GM19467 (cell line): ENCODE results near the gene SCAMP4.

Source experiments
- ATAC-seq: cut with Tn5 transposase; IDR thresholded peaks from one replicate; pipeline ENCODE4 v1.9.1; 2021; ENCODE audit warnings: mild to moderate bottlenecking, moderate library complexity; ENCODE audit not compliant: unreplicated experiment

Gene SCAMP4

DNA sequence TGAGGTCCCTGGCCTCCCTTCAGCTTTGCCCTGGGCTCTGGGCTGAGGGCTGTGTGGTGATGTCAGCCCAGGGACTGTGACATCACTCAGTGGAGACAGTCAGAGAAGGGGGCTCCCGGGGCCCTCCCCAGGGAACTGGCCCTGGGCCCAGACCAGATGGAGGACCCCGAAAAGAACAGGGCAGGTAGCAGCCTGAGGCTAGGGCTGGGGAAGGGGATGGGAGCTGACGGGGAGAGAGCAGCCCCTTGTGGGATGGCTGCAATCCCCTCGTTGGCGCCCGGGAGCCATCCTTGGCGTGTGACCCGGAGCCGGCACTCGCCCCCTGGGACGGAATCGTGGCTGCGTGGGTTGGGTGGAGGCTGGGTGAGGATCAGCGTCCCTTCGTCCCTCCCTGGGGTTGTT lies 49.3 kb downstream of the SCAMP4 start:
- no peak for ATAC-seq

DNA sequence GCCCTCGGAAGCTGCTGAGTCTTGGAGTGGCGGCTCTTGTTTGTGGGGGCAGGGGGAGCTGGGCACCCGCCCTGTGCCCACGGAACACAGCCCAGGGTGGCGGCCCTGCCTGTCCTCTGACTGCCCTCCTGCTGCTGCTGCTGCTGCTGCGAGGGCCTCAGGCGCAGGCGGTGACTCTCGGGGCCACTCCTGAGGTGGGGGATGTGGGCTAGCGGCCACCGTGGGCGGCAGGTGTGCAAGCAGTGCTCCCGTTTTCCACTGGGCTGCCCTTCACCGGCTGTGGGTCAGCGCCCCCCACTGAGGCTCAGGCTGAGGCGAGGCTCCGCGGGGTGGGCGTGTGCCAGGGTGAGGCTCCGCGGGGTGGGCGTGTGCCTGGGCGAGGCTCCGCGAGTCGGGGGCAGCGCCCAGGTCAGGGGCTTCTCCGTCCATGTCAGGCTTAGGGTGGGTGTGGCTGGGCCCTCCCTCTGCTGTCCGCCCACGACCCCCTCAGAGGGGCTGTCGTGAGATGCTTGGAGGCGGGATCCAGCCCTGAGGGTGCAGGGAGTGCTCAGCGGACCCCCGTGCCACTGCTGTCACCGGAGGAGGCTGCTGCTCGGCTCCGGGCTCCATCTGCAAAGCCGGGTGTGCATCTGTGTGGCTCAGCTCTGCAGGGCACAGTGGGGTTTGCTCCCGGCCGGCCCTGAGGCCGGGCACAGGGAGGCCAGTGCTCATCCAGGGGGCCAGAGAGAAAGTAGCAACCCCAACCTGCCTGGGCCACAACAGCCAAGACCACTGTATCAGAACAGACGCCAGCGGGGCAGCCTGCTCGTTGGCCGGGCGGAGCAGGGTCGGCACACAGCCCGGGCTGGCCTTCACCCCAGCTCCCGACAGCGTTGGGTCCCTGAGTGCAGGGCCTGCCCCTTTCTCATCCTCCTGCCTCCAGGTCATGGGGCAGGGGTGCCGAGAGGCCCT lies 50.2 kb downstream of the SCAMP4 start:
- ATAC-seq: no peak

DNA sequence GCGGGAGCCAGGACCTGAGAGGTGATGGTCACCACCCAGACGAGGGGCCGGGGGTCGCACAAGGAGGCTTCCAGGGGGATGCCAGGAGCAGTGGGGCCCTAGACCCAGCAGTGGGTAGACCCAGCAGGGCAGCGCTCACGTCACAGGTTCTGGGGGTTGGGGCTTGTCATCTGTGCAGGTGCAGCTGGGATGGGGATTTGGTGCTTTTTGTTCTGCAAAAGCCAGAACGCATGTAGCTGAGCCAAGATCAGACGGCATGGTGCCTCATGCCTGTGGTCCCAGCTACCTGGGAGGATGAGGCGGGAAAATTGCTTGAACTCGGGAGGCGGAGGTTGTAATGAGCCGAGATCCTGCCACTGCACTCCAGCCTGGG lies 50.9 kb downstream of the SCAMP4 start:
- no peak for ATAC-seq

DNA sequence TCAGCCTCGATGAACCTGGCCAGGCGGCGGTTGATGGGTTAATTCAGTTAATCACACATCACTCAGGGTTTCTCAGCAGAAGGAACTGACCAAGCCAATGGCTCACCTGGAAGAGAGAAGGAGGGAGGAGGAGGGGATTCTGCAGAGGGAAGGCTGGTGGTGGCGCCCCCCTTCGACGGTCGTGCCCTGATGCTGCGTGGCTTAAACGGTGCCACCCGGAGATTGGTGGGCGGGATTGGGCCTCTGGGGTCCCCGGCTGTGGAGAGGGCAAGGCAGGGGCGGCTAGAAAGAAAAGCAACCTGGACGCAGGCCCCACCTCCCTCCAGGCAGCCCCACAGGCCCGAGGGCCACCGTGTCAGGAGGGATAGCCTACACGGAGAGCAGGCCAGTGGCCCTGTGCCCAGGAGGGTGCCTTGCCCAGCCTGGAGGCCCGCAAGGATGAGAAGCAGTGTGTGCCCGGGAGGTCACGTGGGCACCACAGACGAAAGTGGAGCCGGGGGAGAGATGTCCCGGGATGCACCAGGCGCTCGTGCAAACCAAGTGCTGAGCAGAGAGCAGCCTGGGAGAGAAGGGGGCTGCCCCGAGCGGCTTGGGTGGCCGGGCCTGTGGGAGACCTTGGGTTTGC lies 51.8 kb downstream of the SCAMP4 start:
- ATAC-seq: no peak

DNA sequence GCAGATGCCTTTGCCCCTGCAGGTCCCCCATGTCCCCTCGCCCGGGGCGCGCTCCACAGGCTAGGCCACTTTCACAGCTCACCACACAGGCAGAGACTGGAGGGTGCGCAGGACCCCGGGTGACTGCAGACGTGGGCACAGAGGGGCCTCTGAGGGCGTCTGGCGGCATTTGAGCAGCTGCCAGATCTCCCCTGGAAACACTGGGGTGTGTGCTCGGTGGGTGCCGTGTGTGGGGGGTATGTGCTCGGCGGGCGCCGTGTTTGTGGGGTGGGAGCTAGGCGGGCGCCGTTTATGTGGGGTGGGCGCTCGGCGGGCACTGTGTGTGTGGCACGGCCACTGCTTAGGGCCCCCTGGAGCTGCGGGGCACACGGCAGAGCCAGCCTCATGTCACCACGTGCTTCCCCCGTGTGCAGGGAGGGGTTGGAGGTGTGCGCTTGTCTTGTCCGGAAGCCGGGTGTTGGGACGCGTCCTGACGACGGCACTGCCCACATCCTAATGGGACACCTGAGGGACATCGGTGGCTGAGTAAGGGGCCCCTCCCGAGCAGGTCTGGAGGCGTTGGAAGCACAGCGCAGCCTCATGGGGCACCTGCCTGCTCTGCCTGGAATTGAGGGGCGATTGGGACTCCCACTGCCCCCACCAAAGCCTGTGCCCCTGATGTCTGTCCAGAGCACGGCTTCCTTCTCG lies 52.5 kb downstream of the SCAMP4 start:
- no peak for ATAC-seq

DNA sequence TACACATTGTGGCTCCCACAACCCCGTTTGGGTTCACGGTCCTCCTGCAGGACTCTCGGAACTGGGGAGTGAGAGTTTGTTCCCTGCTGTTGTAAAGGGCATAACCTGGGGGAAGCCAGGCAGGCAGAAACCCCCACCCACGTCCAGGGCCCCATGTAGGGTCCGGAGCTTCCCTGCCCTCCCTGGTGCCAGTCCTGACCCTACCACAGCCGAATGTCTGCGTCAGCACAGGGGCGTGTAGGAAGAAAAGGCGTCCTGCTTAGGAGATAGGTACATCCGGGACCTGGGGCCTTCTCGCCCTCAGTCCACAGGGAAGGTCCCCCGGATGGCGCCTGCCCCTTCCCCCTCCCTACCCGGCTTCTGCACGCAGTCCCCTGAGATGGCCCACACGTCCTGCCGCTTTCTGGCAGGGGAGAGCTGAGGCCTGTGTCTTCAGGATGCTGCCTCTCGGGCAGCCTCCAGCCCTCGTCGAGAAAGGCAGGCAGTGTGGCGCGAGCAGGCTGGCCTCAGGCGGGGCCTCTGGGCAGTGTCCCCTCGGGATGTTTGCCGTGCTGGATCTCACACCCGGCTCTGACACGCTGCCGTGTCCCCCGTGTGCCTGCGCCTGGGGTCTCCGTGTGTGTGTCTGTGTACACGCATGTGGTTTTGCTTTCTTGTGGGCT lies 54.9 kb downstream of the SCAMP4 start:
- no peak for ATAC-seq

DNA sequence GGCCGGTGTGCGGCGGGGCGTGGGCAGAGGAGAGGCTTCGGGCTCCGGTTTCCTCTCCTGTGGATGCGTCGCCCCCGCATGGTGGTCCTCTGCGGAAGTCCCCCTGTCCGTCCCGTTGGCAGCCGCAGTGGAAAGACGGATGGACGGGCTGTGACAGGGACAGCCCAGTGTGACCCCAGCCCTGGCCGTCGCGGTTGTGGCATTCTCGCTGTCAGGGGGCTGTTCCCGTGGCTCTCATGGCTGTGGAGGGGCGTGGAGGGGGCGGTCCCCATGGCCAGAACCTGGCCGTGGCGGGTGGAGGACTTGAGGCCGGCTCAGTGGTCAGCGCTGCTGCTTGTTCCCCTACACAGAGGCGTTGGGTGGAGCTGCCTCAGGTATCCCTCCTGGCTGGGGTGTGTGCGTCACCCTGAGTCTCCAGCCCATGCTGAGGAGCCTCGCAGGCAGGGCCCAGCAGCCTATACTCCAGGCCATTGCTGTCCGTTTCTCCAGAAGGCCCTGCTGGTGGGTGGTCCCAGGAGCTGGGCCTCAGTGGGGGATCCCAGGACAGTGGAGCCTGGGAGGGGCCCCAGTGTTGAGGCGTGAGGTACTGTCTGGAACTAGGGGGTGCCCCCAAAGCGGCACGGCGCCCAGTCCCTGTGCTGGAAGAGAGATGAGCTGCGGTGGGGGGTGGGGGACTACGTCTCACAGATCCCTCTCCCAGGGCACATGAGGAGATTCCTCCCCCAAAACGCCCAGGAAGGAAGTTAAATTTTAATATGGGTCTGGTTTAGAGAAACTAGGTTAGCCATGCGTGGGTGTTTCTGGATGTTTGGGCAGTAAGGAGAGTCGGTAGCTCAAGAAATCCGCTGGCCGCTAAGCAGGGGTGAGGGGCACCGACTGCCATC lies 56.0 kb downstream of the SCAMP4 start:
- ATAC-seq: no peak

DNA sequence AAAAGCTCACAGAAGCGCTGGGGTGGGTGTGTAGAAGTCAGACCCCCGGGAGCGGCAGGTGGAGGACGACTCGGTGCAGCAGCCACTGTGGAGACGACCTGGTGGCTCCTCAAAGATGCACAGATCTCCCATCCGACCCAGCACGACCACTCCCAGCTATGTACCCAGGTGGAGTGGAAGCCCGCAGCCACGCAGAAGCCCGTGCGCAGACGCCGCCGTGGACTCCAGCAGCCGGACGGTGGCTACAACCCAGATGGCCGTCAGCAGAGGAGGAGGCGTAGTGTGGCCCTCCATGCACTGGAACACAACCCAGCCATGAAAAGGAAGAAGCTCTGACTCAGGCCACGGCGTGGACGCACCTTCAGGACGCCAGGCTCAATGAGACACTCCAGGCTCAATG lies 57.5 kb downstream of the SCAMP4 start:
- ATAC-seq: no peak

DNA sequence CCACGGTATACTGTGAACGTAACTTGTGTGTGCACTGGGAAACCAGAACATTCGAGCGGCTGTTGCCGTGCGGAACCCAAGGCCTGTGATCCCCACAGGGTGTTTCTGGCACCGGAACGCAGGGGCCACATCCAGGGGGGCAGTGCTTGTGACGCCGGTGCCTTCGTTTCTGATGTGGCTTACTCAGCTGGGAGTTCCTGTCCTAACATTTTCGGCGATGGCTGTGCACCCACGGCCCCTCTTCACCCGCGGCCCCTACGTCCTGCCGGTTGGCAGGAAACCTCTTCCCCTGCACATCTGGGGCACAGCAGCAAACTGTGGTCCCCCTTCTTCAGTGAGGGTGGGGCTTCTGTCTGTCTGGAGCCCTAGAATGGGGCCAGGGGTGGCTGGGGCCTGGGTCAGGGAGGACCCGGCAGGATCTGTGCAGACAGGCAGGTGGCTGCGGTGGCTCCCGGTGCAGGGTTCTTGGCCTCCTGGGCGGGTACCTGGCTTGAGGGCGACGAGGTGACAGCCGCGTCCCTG lies 61.9 kb downstream of the SCAMP4 start:
- no peak for ATAC-seq

DNA sequence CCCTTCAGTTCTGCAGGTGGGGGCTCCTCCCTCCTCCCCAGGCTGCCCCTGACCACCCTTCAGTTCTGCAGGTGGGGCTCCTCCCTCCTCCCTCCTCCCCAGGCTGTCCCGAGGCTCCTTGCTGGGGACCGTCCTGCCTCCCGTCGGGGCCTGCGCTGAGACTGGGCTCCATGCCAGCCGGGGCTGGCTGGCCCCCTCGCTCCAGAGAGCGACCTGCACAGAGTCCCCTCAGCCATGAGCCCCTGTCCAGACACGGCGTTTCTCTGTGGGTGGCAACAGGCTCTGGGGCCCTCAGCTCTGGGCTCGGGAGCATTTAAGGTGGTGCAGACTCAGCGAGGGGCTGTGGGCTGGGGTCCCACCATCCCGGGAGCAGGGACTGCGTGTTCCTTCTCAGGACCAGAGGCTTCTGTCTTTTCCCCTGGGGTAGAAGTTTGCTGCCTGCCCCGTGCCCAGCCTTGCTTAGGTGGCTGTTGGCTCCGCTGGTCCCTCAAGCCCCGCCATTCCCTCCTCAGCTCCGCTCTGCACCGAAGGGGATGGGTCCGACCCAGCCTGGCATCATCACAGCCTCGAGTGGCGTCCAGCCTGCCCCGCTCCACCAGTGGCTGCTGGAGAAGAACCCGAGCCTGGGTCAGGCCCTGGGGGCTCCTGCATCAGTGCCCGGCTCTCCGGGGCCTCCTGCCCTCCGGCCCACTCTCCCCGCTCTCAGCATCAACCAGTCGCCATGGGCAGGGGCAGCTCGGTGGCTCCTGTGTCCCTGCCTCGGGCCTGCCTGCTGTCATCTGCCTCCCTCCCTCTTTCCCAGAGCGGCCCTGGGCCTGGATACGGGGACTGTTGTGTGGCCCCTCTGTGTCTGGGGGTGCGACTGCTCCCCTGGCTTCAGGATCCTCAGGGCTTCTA lies 63.3 kb downstream of the SCAMP4 start:
- no peak for ATAC-seq

DNA sequence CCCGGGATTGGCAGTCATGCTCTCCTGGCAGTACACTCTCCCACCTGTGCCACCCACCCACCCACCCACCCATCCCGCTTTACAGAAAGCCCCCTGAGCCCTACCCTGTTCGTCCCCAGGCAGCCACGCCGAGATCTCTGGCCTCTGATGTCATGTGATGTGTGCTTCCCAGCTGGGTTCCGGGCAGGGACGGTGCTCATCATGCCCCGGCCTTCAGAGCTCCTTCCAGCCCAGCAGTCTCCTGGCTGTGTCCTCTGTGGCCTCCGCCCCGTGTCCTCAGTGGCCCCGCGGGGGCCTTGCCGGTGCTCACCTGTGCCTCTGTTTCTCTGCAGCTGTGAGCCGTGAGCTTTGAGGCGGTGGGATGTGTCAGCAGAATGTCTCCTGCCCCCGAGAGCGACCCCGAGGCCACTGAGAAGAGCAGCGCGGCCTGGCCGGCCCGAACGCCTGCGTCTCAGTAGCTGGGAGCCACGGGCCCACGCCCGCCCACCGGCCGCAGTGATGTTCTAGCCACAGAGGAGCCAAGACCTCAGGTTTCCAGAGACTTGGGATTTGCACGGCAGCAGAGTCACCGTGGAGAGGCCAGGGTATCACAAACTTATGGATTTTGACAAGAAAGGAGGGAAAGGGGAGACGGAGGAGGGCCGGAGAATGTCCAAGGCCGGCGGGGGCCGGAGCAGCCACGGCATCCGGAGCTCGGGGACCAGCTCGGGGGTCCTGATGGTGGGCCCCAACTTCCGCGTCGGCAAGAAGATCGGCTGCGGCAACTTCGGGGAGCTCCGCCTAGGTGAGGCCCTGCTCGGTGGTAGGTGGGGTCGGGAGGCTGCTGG lies 64.2 kb downstream of the SCAMP4 start:
- no peak for ATAC-seq

DNA sequence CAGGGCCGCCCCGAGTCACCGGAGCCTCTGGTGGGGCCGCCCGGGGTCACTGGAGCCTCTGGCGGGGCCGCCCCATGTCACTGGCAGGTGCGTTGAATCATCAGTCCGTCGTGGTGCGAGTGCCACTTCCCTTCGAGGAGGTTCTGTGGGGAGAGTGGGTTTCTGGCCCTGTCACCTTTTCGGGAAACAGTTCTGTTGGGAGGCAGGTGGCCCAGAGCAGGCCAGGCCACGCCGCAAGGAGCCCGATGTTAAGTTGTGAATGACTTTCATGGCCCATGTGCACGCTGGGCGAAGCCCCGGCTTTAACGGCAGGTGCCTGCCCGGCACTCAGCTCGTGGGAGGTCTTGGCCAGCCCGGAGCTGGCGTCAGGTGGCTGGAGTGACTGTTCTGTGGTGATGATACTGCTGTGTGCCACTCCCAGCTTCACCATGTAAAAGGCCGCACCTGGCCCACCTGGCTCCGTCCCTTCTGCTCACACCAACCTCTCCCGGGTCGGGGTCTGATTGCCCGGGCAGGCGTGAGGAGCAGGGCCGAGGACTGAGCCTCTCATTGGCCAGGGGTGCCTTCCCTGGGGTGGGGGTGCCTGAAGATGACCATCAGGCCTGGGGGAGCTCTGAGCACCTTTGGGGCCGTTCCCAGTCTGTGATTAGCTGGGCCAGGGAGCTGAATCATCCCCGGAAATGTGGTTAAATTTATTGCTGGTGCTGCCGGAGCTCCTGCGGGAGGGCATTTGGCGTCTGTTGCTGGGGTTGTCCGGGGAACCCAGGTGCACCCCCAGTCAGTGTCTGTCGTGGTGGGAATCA lies 65.0 kb downstream of the SCAMP4 start:
- ATAC-seq: no peak

DNA sequence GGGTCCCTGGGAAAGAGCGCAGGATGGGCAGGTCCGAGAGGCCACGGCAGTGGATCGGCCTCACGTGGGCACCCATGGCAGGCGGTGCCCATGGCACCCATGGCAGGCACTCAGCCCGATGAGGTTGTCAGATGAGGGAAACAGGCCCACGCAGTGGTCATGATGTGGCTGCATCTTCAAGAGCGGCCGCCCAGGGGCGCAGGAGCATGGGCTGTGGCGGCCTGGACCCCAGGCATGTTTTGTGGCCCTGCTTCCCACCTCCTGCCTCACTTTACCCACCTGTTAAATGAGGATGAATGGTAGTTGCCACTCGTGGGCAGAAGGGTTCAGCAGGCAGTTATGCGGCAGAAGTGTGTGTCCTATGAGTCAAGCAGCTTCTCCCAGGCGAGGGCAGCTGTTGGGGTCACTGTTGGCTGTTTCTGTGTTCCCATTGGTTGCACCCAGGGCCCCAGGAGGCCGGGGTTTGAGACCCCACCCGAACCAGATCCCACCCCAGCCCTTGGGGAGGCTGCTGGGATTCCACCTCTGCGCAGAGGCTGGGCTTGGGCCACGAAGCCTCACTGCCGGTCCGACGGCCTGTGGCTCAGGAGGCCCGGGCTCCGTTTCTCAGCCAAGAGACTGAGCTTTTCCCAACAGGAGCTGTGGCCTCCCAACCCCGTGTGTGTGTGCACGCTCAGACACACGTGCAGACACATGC lies 65.8 kb downstream of the SCAMP4 start:
- ATAC-seq: no peak

DNA sequence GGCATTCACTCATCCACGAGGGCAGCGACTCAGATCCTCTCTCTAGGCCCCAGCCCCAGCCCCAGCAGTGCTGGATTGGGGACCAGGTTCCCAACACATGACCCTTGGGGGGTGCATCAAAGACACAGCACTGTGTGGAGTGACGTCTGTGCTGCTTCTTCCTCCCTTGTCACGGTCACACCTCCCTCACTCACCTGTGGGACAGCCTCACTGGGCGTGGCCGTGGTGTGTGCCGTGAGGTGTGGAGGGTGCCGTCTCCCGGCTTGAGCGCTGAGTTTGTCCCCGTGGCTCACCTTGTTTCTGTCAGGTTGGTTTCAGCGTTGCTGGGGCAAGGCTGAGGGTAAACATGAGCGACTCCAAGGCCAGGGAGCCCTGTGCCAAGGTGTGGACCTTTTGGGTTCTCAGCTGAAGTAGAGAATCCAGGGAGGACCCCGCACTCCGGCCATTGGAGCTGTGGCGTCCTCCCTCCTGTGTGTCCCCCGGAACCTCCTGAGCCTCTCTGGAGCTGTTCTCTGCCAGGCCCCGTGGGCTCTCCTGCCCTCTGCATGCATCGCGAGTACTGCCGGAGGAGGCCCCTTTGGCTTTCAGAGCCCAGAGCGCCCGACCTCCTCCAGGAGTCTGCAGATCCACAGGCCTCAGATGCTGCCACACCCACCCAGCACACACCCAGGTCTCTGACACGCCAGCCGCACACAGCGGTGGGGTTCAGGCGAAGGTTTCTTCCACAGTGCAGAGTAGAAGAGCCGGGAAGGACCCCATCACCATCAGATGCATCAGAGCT lies 69.4 kb downstream of the SCAMP4 start:
- no peak for ATAC-seq

DNA sequence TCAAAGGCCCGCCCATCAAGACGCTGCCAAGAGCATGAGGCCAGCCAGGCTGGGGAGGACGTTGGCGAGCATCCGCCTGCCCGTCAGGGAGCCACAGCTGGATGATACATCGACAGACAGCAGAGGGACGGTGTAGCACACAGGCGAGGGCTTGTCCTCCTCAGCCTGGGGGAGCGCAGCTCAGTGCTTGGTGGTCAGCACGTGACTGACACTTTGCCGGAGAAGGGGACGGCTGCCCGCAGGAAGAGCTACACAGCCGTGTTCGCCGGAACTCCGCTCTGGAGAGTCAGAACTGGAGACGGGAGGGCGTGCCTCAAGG lies 69.9 kb downstream of the SCAMP4 start:
- no peak for ATAC-seq
